HCT116 (cell line): ENCODE measurements around the gene FAM241A. TPM values are rescaled to one million over a fixed set of nuclear protein-coding genes. Genes with fewer than 3 reads are reported as not detected.

Experiments used
- ATAC-seq: fragments of 200-7000 bp; cut with Tn5 transposase; 2 replicates; pipeline ENCODE4 v1.9.1; 2020; ENCODE audit warnings: mild to moderate bottlenecking, moderate library complexity
- BruUV-seq: library from RNA; stranded (reverse); fragments of 400-500 nt; replicated peaks from 2 replicates; lab custom pipeline; 2021; lab: Mats Ljungman, UMichigan
- CTCF ChIA-PET: fragments of 300-600 bp; sonication (Branson Sonifier 250); formaldehyde crosslinking; loops from one replicate; lab custom pipeline; 2021; ENCODE audit warnings: antibody characterized with exemption; lab: Charles Lee
- POLR2A ChIA-PET: fragments of 300-600, 350-600 bp; sonication (Branson Sonifier 250); formaldehyde crosslinking; loops from one replicate; lab custom pipeline; 2021; ENCODE audit warnings: antibody characterized with exemption; lab: Charles Lee
- RAD21 ChIA-PET, 2 experiments: fragments of 300-600 bp; sonication (Branson Sonifier 250); formaldehyde crosslinking; loops; one replicate each; lab custom pipeline; 2023; ENCODE audit warnings: low total read pairs in 2 of 2; ENCODE audit not compliant: uncharacterized antibody in 2 of 2, unreplicated experiment in 2 of 2, low non-redundant PET in 1 of 2; lab: Charles Lee
- DNase-seq: peaks from one replicate; pipeline ENCODE4 v3.0.0-alpha.2; 2010; ENCODE audit warnings: low read depth, low spot score
- H2AFZ ChIP-seq: fragments of 200-600 bp; shearing (Covaris generic), sonication (generic); 2 replicates; pipeline ENCODE4 v1.6.1; 2017; ENCODE audit warnings: low read depth, mixed run types, mixed read lengths, antibody characterized with exemption, low read length; ENCODE audit not compliant: poor library complexity, severe bottlenecking
- H3K27ac ChIP-seq: 2 replicates; pipeline ENCODE4 v1.5.1; 2012; ENCODE audit warnings: low read depth, low read length
- H3K27me3 ChIP-seq: fragments of 200-600 bp; sonication (generic); 2 replicates; pipeline ENCODE4 v1.6.1; 2016; ENCODE audit warnings: mixed run types, low read length, mixed read lengths; ENCODE audit not compliant: insufficient read depth
- H3K36me3 ChIP-seq, 2 experiments: fragments of 200-500 bp in 1 of 2; fragments of 200-600 bp in 1 of 2; sonication (Bioruptor generic) in 1 of 2; sonication (generic) in 1 of 2; 2 replicates each; pipeline versions ENCODE4 v1.5.1 to v1.6.1; 2014 to 2016; ENCODE audit warnings: low read length in 2 of 2, inconsistent platforms in 1 of 2, mixed read lengths in 1 of 2, mixed run types in 1 of 2; ENCODE audit not compliant: insufficient read depth in 2 of 2, control insufficient read depth in 1 of 2
- H3K4me1 ChIP-seq, 2 experiments: fragments of 200-600 bp in 1 of 2; sonication (generic) in 1 of 2; 2 replicates each; pipeline versions ENCODE4 v1.5.1 to v1.6.1; 2012 to 2017; ENCODE audit warnings: low read length in 2 of 2, inconsistent platforms in 1 of 2, mild to moderate bottlenecking in 1 of 2, mixed read lengths in 1 of 2, mixed run types in 1 of 2, moderate library complexity in 1 of 2; ENCODE audit not compliant: insufficient read depth in 2 of 2, control insufficient read depth in 1 of 2
- H3K4me2 ChIP-seq: fragments of 200-600 bp; sonication (generic); 2 replicates; pipeline ENCODE4 v1.6.1; 2017; ENCODE audit warnings: mixed run types, low read length, mixed read lengths
- H3K4me3 ChIP-seq, 2 experiments: fragments of 200-600 bp in 1 of 2; sonication (generic) in 1 of 2; replicated peaks in 1 of 2; 2 replicates each; pipeline ENCODE4 v1.5.1; 2011 to 2016; ENCODE audit warnings: low read length in 2 of 2, control low read depth in 1 of 2, low read depth in 1 of 2, mild to moderate bottlenecking in 1 of 2, mixed read lengths in 1 of 2, mixed run types in 1 of 2
- H3K79me2 ChIP-seq: fragments of 200-600 bp; sonication (generic); 2 replicates; pipeline ENCODE4 v1.6.1; 2017; ENCODE audit warnings: mild to moderate bottlenecking, mixed run types, low read length, moderate library complexity, mixed read lengths; ENCODE audit not compliant: insufficient read depth
- H3K9ac ChIP-seq: fragments of 200-600 bp; sonication (generic); 2 replicates; pipeline ENCODE4 v1.6.1; 2016; ENCODE audit warnings: low read length, mixed read lengths
- H3K9me2 ChIP-seq: fragments of 200-600 bp; sonication (generic), shearing (Covaris generic); 2 replicates; pipeline ENCODE4 v1.6.1; 2017; ENCODE audit warnings: mixed run types, mild to moderate bottlenecking, moderate library complexity; ENCODE audit not compliant: insufficient read depth
- H3K9me3 ChIP-seq, 2 experiments: fragments of 200-500 bp in 1 of 2; fragments of 200-600 bp in 1 of 2; sonication (Bioruptor generic) in 1 of 2; sonication (generic) in 1 of 2; 2 replicates each; pipeline ENCODE4 v1.6.1; 2014 to 2017; ENCODE audit warnings: low read length in 2 of 2, mixed read lengths in 2 of 2, inconsistent platforms in 1 of 2, low read depth in 1 of 2, mild to moderate bottlenecking in 1 of 2, mixed run types in 1 of 2, moderate library complexity in 1 of 2; ENCODE audit not compliant: control insufficient read depth in 1 of 2, insufficient read depth in 1 of 2
- H4K20me1 ChIP-seq: fragments of 200-600 bp; sonication (generic), shearing (Covaris generic); 2 replicates; pipeline ENCODE4 v1.6.1; 2017; ENCODE audit warnings: mixed run types, mild to moderate bottlenecking, moderate library complexity; ENCODE audit not compliant: insufficient read depth
- CBX3 ChIP-seq: IDR thresholded peaks from 2 replicates; pipeline ENCODE4 v1.6.1; 2012; ENCODE audit warnings: low read depth
- ELF1 ChIP-seq: IDR thresholded peaks from 2 replicates; pipeline ENCODE4 v1.6.1; 2012; ENCODE audit warnings: low read depth, borderline replicate concordance
- EZH2 ChIP-seq: fragments of 200-600 bp; sonication (generic); IDR thresholded peaks from 2 replicates; pipeline ENCODE4 v1.6.1; 2017; ENCODE audit warnings: antibody characterized with exemption, mixed run types
- EZH2phosphoT487 ChIP-seq: fragments of 200-600 bp; IDR thresholded peaks from 2 replicates; pipeline ENCODE4 v1.6.1; 2018; ENCODE audit warnings: antibody characterized with exemption, borderline replicate concordance
- FOSL1 ChIP-seq: IDR thresholded peaks from 2 replicates; pipeline ENCODE4 v1.6.1; 2012; ENCODE audit warnings: low read depth
- JUND ChIP-seq: IDR thresholded peaks from 2 replicates; pipeline ENCODE4 v1.6.1; 2012
- POLR2A ChIP-seq: IDR thresholded peaks from 2 replicates; pipeline ENCODE4 v1.7.0; 2011; ENCODE audit warnings: borderline replicate concordance; ENCODE audit not compliant: insufficient read depth, insufficient read length; ENCODE audit errors: extremely low read depth
- RAD21 ChIP-seq: IDR thresholded peaks from 2 replicates; pipeline ENCODE4 v1.6.1; 2012; ENCODE audit warnings: low read depth, mild to moderate bottlenecking
- SRF ChIP-seq: IDR thresholded peaks from 2 replicates; pipeline ENCODE4 v1.6.1; 2012; ENCODE audit warnings: low read depth
- TCF7L2 ChIP-seq: IDR thresholded peaks from 2 replicates; pipeline ENCODE4 v1.7.0; 2011; ENCODE audit warnings: borderline replicate concordance, inconsistent platforms; ENCODE audit not compliant: insufficient read depth, insufficient read length; ENCODE audit errors: extremely low read depth
- YY1 ChIP-seq: IDR thresholded peaks from 2 replicates; pipeline ENCODE4 v1.6.1; 2011; ENCODE audit warnings: low read length, low read depth, moderate library complexity, mild to moderate bottlenecking; ENCODE audit not compliant: insufficient replicate concordance; ENCODE audit errors: extremely low read depth
- intact Hi-C: fragments of 100-400 bp; cut with micrococcal nuclease; formaldehyde crosslinking; loops from 2 replicates; pipeline ENCODE4 v1.10.0; 2022
- total RNA-seq: library from RNA; stranded (reverse); gene quantifications from one replicate; pipeline ENCODE4 v1.2.1, GENCODE V29; 2021; ENCODE audit not compliant: unreplicated experiment
- TF ChIP-seq, protein P1 (sequence below): IDR thresholded peaks from 2 replicates; pipeline ENCODE4 v1.6.1; 2012; ENCODE audit warnings: low read depth
- TF ChIP-seq, protein P2 (sequence below), 3 experiments: fragments of 200-600 bp in 1 of 3; sonication (generic) in 1 of 3; IDR thresholded peaks in 2 of 3; conservative IDR thresholded peaks in 1 of 3; 2 replicates each; pipeline ENCODE4 v1.5.1; 2012 to 2017; ENCODE audit warnings: low read depth in 2 of 3, low read length in 2 of 3, antibody characterized with exemption in 1 of 3, borderline replicate concordance in 1 of 3, control low read depth in 1 of 3, mild to moderate bottlenecking in 1 of 3, mixed read lengths in 1 of 3, mixed run types in 1 of 3, moderate library complexity in 1 of 3; ENCODE audit not compliant: insufficient read depth in 1 of 3
- TF ChIP-seq, protein P3 (sequence below): IDR thresholded peaks from 2 replicates; pipeline ENCODE4 v1.6.1; 2011; ENCODE audit warnings: mild to moderate bottlenecking, low read length, moderate library complexity; ENCODE audit not compliant: insufficient replicate concordance; ENCODE audit errors: extremely low read depth
- TF ChIP-seq, protein P4 (sequence below): IDR thresholded peaks from 2 replicates; pipeline ENCODE4 v1.6.1; 2012

FAM241A gene
- total RNA-seq, 1 experiment from 2014 or later = 4.5 TPM

DNA sequence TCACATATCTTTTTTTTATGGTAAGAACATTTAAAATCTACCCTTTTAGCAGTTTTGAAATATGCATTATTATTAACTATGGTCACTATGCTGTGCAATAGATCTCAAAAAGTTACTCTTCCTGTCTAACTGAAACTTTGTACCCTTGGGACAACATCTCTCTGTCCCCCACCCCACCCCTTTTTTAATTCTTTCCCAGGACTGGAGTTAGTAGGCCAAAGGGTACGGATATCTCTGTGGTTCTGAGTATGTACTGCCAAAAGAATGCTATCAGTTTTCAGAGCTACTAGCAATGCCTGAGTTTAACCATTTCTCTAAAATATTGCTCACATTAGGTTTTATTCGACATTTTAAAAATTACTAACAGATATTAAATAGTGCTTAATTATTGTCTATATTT, 4.7 kb upstream of the FAM241A start:
- intact Hi-C loops = no loop called here
- Histone ChIP-seq H3K79me2 (no peaks in the 10 kb centered on the region), H3K27me3 (no peaks in the 10 kb centered on the region), H3K4me3 (no peak overlapping the region), H3K36me3 (no peaks in the 10 kb centered on the region), H3K9ac (no peak overlapping the region), H3K27ac (no peak overlapping the region), H4K20me1 (no peaks in the 10 kb centered on the region), H3K9me2 (no peaks in the 10 kb centered on the region), H2AFZ (peak overlapping the region; percentile 64), H3K9me3 (no peaks in the 10 kb centered on the region), H3K4me2 (no peak overlapping the region), H3K4me1 (peaks cover 4 to 5% of the 10 kb centered on the region in 2 experiments; a peak in 3 of 4 replicates)
- DNase-seq = no peak
- POLR2A ChIA-PET = no interaction called here
- RAD21 ChIA-PET = no interaction called here
- CTCF ChIA-PET = no interaction called here
- no TSS peak for BruUV-seq
- no peak for ATAC-seq
- TF ChIP-seq JUND = no peak
- no peak for TF ChIP-seq SRF
- TF ChIP-seq, protein P1, sequence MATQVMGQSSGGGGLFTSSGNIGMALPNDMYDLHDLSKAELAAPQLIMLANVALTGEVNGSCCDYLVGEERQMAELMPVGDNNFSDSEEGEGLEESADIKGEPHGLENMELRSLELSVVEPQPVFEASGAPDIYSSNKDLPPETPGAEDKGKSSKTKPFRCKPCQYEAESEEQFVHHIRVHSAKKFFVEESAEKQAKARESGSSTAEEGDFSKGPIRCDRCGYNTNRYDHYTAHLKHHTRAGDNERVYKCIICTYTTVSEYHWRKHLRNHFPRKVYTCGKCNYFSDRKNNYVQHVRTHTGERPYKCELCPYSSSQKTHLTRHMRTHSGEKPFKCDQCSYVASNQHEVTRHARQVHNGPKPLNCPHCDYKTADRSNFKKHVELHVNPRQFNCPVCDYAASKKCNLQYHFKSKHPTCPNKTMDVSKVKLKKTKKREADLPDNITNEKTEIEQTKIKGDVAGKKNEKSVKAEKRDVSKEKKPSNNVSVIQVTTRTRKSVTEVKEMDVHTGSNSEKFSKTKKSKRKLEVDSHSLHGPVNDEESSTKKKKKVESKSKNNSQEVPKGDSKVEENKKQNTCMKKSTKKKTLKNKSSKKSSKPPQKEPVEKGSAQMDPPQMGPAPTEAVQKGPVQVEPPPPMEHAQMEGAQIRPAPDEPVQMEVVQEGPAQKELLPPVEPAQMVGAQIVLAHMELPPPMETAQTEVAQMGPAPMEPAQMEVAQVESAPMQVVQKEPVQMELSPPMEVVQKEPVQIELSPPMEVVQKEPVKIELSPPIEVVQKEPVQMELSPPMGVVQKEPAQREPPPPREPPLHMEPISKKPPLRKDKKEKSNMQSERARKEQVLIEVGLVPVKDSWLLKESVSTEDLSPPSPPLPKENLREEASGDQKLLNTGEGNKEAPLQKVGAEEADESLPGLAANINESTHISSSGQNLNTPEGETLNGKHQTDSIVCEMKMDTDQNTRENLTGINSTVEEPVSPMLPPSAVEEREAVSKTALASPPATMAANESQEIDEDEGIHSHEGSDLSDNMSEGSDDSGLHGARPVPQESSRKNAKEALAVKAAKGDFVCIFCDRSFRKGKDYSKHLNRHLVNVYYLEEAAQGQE = no peak
- no peak for TF ChIP-seq EZH2phosphoT487
- TF ChIP-seq FOSL1 = no peak
- no peak for TF ChIP-seq EZH2
- no peak for TF ChIP-seq TCF7L2
- no peak for TF ChIP-seq POLR2A
- TF ChIP-seq, protein P2, sequence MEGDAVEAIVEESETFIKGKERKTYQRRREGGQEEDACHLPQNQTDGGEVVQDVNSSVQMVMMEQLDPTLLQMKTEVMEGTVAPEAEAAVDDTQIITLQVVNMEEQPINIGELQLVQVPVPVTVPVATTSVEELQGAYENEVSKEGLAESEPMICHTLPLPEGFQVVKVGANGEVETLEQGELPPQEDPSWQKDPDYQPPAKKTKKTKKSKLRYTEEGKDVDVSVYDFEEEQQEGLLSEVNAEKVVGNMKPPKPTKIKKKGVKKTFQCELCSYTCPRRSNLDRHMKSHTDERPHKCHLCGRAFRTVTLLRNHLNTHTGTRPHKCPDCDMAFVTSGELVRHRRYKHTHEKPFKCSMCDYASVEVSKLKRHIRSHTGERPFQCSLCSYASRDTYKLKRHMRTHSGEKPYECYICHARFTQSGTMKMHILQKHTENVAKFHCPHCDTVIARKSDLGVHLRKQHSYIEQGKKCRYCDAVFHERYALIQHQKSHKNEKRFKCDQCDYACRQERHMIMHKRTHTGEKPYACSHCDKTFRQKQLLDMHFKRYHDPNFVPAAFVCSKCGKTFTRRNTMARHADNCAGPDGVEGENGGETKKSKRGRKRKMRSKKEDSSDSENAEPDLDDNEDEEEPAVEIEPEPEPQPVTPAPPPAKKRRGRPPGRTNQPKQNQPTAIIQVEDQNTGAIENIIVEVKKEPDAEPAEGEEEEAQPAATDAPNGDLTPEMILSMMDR (IDR thresholded peaks at IDR 0.05 in 2 of 3, conservative IDR thresholded peaks at IDR 0.05 in 1 of 3; ENCODE audit: borderline replicate concordance in 1 of 3, insufficient read depth in 1 of 3, low read depth in 2 of 3, low read length in 2 of 3) = no peak
- TF ChIP-seq YY1 = no peak
- TF ChIP-seq CBX3 = no peak
- no peak for TF ChIP-seq ELF1
- TF ChIP-seq, protein P3, sequence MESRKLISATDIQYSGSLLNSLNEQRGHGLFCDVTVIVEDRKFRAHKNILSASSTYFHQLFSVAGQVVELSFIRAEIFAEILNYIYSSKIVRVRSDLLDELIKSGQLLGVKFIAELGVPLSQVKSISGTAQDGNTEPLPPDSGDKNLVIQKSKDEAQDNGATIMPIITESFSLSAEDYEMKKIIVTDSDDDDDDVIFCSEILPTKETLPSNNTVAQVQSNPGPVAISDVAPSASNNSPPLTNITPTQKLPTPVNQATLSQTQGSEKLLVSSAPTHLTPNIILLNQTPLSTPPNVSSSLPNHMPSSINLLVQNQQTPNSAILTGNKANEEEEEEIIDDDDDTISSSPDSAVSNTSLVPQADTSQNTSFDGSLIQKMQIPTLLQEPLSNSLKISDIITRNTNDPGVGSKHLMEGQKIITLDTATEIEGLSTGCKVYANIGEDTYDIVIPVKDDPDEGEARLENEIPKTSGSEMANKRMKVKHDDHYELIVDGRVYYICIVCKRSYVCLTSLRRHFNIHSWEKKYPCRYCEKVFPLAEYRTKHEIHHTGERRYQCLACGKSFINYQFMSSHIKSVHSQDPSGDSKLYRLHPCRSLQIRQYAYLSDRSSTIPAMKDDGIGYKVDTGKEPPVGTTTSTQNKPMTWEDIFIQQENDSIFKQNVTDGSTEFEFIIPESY = no peak
- TF ChIP-seq, protein P4, sequence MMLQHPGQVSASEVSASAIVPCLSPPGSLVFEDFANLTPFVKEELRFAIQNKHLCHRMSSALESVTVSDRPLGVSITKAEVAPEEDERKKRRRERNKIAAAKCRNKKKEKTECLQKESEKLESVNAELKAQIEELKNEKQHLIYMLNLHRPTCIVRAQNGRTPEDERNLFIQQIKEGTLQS = no peak
- TF ChIP-seq RAD21 = no peak
